DND-41 (cell line): ENCODE measurements around the gene ASB18.

ENCODE experiments used
- CTCF ChIP-seq: IDR thresholded peaks from 2 replicates; pipeline ENCODE4 v1.5.1; 2012; ENCODE audit warnings: borderline replicate concordance, low read length, moderate library complexity, mild to moderate bottlenecking; ENCODE audit not compliant: poor library complexity, severe bottlenecking; ENCODE audit errors: extremely low read depth
- EZH2 ChIP-seq: IDR thresholded peaks from 3 replicates; pipeline ENCODE4 v1.6.1; 2012; ENCODE audit warnings: borderline replicate concordance, low read depth, mild to moderate bottlenecking, moderate library complexity, low read length, inconsistent platforms; ENCODE audit not compliant: severe bottlenecking

DNA sequence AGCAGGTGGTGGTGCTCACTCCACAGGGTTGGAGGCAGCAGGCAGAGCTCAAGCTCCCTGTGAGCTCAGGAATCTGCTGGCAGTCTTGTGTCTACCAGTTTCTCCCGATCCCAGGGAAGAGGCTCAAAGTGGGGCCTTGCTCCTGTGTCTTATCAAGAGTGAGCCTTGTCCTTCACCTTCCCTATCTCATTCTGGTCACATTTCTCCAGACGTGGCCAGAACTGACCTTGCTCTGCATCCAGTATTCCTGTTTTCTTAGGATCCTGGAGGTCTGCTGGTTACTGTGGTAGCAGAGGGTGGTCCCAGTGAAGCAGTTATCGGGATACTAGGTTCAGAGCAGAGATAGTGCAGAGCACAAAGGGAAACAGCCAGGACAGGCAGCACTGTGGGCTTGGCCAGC, 47.1 kb upstream of the ASB18 start:
- TF ChIP-seq EZH2, result no peak
- no peak for TF ChIP-seq CTCF
